ENCODE measurements around the gene LSG1.

Gene LSG1

DNA sequence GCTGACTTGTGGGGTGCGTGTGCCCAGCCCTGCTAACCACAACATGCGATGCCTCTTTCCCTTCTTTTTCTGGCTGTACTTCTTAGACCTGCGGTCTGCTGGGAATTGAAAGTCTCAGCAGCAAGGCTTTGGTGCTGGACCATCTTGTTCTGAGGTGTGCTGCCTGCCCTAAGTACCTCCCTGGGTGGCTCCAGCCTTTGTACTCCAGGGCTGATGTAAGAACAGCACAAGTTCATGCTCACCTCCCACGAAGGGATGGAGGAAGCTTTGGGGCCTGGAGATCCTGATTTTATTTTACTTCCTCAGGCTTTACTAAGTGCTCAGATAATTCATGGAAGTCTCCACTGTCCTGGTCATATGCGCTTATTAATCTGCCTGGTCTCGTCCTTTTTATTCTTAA lies 42.6 kb upstream of the LSG1 start:
- H4K91ac ChIP-seq (ENCODE audit: low read depth, low read length, poor library complexity), result no peak overlapping the region
- no CpG with 5 or more reads among the region's 6 CpGs for WGBS, 2 donors (ENCODE audit: extremely low coverage in 2 of 2, insufficient read length in 2 of 2, insufficient replicate concordance in 1 of 2)

DNA sequence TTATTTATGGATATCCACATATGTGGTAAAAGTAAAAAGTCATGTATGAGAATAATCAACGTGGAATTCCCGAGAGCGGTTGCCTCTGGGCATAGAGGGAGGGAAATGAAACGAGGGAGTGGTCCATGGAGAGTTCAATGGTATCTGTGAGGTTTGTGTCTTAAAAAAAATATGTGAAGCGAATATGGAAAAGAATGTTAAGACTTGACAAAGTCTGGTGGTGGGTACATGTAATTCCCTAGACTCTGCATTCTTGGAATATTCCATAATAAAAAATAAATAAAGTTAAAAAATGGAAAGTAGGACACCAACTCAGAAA lies 42.1 kb upstream of the LSG1 start:
- Histone ChIP-seq H3K27ac (replicated peaks; ENCODE audit: low read length) (no peak overlapping the region), H2BK5ac (ENCODE audit: low read length) (no peak overlapping the region), H3K23ac (ENCODE audit: low read depth, low read length, poor library complexity) (no peak overlapping the region), H3K36me3 (replicated peaks in 1 of 2; ENCODE audit: control insufficient read depth in 2 of 2, insufficient read depth in 2 of 2, low read length in 2 of 2) (no peaks in the 10 kb centered on the region), H2AK5ac (ENCODE audit: low read depth, low read length) (no peak overlapping the region), H2BK120ac (ENCODE audit: low read depth, low read length) (no peak overlapping the region), H2BK15ac (ENCODE audit: low read length) (no peak overlapping the region), H3K27me3 (ENCODE audit: control insufficient read depth in 3 of 3, insufficient read depth in 3 of 3, low read depth in 1 of 3, low read length in 3 of 3) (peaks cover 0 to 33% (median 0%) of the 10 kb centered on the region in 3 experiments), H3K9ac (ENCODE audit: low read depth, low read length, poor library complexity) (no peak overlapping the region), H3K14ac (ENCODE audit: low read length) (no peak overlapping the region), H2BK12ac (ENCODE audit: low read length) (no peak overlapping the region), H3K4ac (ENCODE audit: low read length) (no peak overlapping the region), H3K18ac (ENCODE audit: low read length) (no peak overlapping the region), H4K8ac (ENCODE audit: low read depth, low read length) (no peak overlapping the region), H2AFZ (ENCODE audit: low read length) (no peak overlapping the region), H3K9me3 (replicated peaks in 1 of 2; ENCODE audit: control insufficient read depth in 2 of 2, insufficient read depth in 1 of 2, low read depth in 1 of 2, low read length in 2 of 2) (no peaks in the 10 kb centered on the region), H3K79me1 (ENCODE audit: low read depth, low read length) (no peaks in the 10 kb centered on the region), H3K4me1 (ENCODE audit: control insufficient read depth in 2 of 2, insufficient read depth in 1 of 2, low read depth in 1 of 2, low read length in 2 of 2) (no peaks in the 10 kb centered on the region), H3K4me2 (ENCODE audit: insufficient read depth, low read length, poor library complexity, severe bottlenecking) (no peak overlapping the region), H3K4me3 (ENCODE audit: low read length in 2 of 2) (no peak overlapping the region), H4K91ac (ENCODE audit: low read depth, low read length, poor library complexity) (no peak overlapping the region)
- 100% methylated on average over 1 of the region's 5 CpGs; no CpG with 5 or more reads in 1 of the 2 donors for WGBS, 2 donors (ENCODE audit: extremely low coverage in 2 of 2, insufficient read length in 2 of 2, insufficient replicate concordance in 1 of 2)
- no peak for DNase-seq (ENCODE audit: low spot score)

More for the DNA sequence above, 42.6 kb upstream of the LSG1 start:
- Histone ChIP-seq H3K36me3 (replicated peaks in 1 of 2; ENCODE audit: control insufficient read depth in 2 of 2, insufficient read depth in 2 of 2, low read length in 2 of 2) (no peaks in the 10 kb centered on the region), H3K79me1 (ENCODE audit: low read depth, low read length) (no peaks in the 10 kb centered on the region), H3K14ac (ENCODE audit: low read length) (no peak overlapping the region), H2BK12ac (ENCODE audit: low read length) (no peak overlapping the region), H3K9ac (ENCODE audit: low read depth, low read length, poor library complexity) (no peak overlapping the region), H3K18ac (ENCODE audit: low read length) (no peak overlapping the region), H3K9me3 (replicated peaks in 1 of 2; ENCODE audit: control insufficient read depth in 2 of 2, insufficient read depth in 1 of 2, low read depth in 1 of 2, low read length in 2 of 2) (no peaks in the 10 kb centered on the region), H3K4me2 (ENCODE audit: insufficient read depth, low read length, poor library complexity, severe bottlenecking) (no peak overlapping the region), H2AK5ac (ENCODE audit: low read depth, low read length) (no peak overlapping the region), H3K23ac (ENCODE audit: low read depth, low read length, poor library complexity) (no peak overlapping the region), H2BK5ac (ENCODE audit: low read length) (no peak overlapping the region), H3K27me3 (ENCODE audit: control insufficient read depth in 3 of 3, insufficient read depth in 3 of 3, low read depth in 1 of 3, low read length in 3 of 3) (peaks cover 0 to 37% (median 0%) of the 10 kb centered on the region in 3 experiments), H3K4me3 (ENCODE audit: low read length in 2 of 2) (no peak overlapping the region), H2BK15ac (ENCODE audit: low read length) (no peak overlapping the region), H3K27ac (replicated peaks; ENCODE audit: low read length) (no peak overlapping the region), H2BK120ac (ENCODE audit: low read depth, low read length) (no peak overlapping the region), H4K8ac (ENCODE audit: low read depth, low read length) (no peak overlapping the region), H3K4ac (ENCODE audit: low read length) (no peak overlapping the region), H3K4me1 (ENCODE audit: control insufficient read depth in 2 of 2, insufficient read depth in 1 of 2, low read depth in 1 of 2, low read length in 2 of 2) (no peaks in the 10 kb centered on the region), H2AFZ (ENCODE audit: low read length) (no peak overlapping the region)
- DNase-seq (ENCODE audit: low spot score), result no peak

DNA sequence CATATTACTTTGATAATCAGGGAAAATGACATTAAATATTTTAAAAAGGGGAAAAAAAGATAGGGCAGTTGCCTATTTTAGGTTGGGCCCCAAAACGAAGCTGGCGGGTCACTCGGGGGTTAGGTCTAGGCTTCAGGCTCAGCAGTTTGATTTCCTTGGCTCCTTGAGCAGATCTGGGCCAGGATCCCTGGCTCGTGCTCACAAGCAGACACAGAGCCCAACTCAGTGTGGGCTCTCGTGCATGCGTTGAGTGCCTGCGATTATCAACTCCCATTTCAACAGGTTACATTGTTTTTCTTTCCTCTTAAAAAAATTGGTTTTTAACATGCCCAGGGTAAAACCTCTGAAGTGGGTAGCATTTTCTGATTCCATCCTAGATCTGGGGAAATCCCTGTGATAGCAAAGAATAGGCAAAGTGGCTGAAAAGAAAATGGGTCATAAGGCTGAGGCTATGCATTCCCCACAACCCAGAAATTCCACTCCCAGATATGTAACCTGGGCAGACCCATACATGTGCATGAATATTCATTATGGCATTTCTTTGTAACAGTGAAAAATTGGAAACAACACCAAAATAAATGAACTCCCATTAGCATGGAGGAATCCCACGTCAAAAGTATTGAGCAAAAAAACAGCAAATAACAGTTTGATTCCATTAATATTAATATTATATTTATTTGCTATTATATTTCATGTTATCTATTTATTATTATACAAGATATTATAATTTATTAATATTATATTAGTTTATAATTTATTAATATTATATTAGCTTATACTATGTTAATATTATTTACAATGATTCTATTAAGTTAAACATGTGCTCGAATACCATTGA lies 41.5 kb upstream of the LSG1 start:
- DNase-seq (ENCODE audit: low spot score), result no peak
- no peaks in the 10 kb centered on the region for H3K4me1 ChIP-seq (ENCODE audit: control insufficient read depth in 2 of 2, insufficient read depth in 1 of 2, low read depth in 1 of 2, low read length in 2 of 2)
- H3K27me3 ChIP-seq (ENCODE audit: control insufficient read depth in 3 of 3, insufficient read depth in 3 of 3, low read depth in 1 of 3, low read length in 3 of 3), result peaks cover 0 to 30% (median 0%) of the 10 kb centered on the region in 3 experiments
- no peaks in the 10 kb centered on the region for H3K79me1 ChIP-seq (ENCODE audit: low read depth, low read length)
- no peaks in the 10 kb centered on the region for H3K9me3 ChIP-seq (replicated peaks in 1 of 2; ENCODE audit: control insufficient read depth in 2 of 2, insufficient read depth in 1 of 2, low read depth in 1 of 2, low read length in 2 of 2)
- no peak overlapping the region for H4K91ac ChIP-seq (ENCODE audit: low read depth, low read length, poor library complexity)
- H3K27ac ChIP-seq (replicated peaks; ENCODE audit: low read length), result no peak overlapping the region
- H3K18ac ChIP-seq (ENCODE audit: low read length), result no peak overlapping the region
- no peak overlapping the region for H4K8ac ChIP-seq (ENCODE audit: low read depth, low read length)
- no peak overlapping the region for H2AFZ ChIP-seq (ENCODE audit: low read length)
- no peak overlapping the region for H3K23ac ChIP-seq (ENCODE audit: low read depth, low read length, poor library complexity)
- no peak overlapping the region for H3K14ac ChIP-seq (ENCODE audit: low read length)
- H2AK5ac ChIP-seq (ENCODE audit: low read depth, low read length), result no peak overlapping the region
- no CpG with 5 or more reads among the region's 9 CpGs for WGBS, 2 donors (ENCODE audit: extremely low coverage in 2 of 2, insufficient read length in 2 of 2, insufficient replicate concordance in 1 of 2)
- H3K4me2 ChIP-seq (ENCODE audit: insufficient read depth, low read length, poor library complexity, severe bottlenecking), result no peak overlapping the region
- no peak overlapping the region for H3K9ac ChIP-seq (ENCODE audit: low read depth, low read length, poor library complexity)
- no peak overlapping the region for H2BK12ac ChIP-seq (ENCODE audit: low read length)
- H3K4ac ChIP-seq (ENCODE audit: low read length), result no peak overlapping the region
- no peaks in the 10 kb centered on the region for H3K36me3 ChIP-seq (replicated peaks in 1 of 2; ENCODE audit: control insufficient read depth in 2 of 2, insufficient read depth in 2 of 2, low read length in 2 of 2)
- no peak overlapping the region for H2BK120ac ChIP-seq (ENCODE audit: low read depth, low read length)
- H2BK15ac ChIP-seq (ENCODE audit: low read length), result no peak overlapping the region
- H2BK5ac ChIP-seq (ENCODE audit: low read length), result no peak overlapping the region
- no peak overlapping the region for H3K4me3 ChIP-seq (ENCODE audit: low read length in 2 of 2)

DNA sequence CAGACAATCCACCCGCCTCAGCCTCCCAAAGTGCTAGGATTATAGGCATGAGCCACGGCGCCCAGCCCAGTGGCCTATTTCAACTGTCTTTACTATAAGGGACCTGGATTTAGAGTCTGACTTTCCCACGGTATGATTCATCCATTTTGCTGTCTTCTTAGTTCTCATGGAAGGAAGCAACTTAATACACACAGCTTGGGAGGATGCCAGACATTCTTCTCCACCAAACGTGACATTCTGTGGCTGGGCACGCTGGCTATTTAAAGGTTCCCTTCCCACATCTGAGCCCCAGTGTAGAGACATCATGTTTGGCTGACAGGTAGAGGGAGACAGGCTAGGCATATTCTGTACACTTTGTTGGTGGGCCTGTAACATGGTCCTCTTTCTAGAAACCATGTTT lies 39.9 kb upstream of the LSG1 start:
- peaks cover 0 to 23% (median 0%) of the 10 kb centered on the region in 3 experiments for H3K27me3 ChIP-seq (ENCODE audit: control insufficient read depth in 3 of 3, insufficient read depth in 3 of 3, low read depth in 1 of 3, low read length in 3 of 3)
- no peak overlapping the region for H2AK5ac ChIP-seq (ENCODE audit: low read depth, low read length)
- no peak overlapping the region for H3K4ac ChIP-seq (ENCODE audit: low read length)
- no peaks in the 10 kb centered on the region for H3K4me1 ChIP-seq (ENCODE audit: control insufficient read depth in 2 of 2, insufficient read depth in 1 of 2, low read depth in 1 of 2, low read length in 2 of 2)
- no peaks in the 10 kb centered on the region for H3K79me1 ChIP-seq (ENCODE audit: low read depth, low read length)
- H3K4me2 ChIP-seq (ENCODE audit: insufficient read depth, low read length, poor library complexity, severe bottlenecking), result no peak overlapping the region
- H2AFZ ChIP-seq (ENCODE audit: low read length), result no peak overlapping the region
- H3K36me3 ChIP-seq (replicated peaks in 1 of 2; ENCODE audit: control insufficient read depth in 2 of 2, insufficient read depth in 2 of 2, low read length in 2 of 2), result no peaks in the 10 kb centered on the region
- no peak for DNase-seq (ENCODE audit: low spot score)
- peaks cover 0 to 3% of the 10 kb centered on the region in 2 donors for H3K9me3 ChIP-seq (replicated peaks in 1 of 2; ENCODE audit: control insufficient read depth in 2 of 2, insufficient read depth in 1 of 2, low read depth in 1 of 2, low read length in 2 of 2)
- no CpG with 5 or more reads among the region's 6 CpGs for WGBS, 2 donors (ENCODE audit: extremely low coverage in 2 of 2, insufficient read length in 2 of 2, insufficient replicate concordance in 1 of 2)
- no peak overlapping the region for H4K91ac ChIP-seq (ENCODE audit: low read depth, low read length, poor library complexity)
- H4K8ac ChIP-seq (ENCODE audit: low read depth, low read length), result no peak overlapping the region
- H3K9ac ChIP-seq (ENCODE audit: low read depth, low read length, poor library complexity), result no peak overlapping the region
- no peak overlapping the region for H2BK5ac ChIP-seq (ENCODE audit: low read length)
- H3K18ac ChIP-seq (ENCODE audit: low read length), result no peak overlapping the region
- H2BK120ac ChIP-seq (ENCODE audit: low read depth, low read length), result no peak overlapping the region
- H3K14ac ChIP-seq (ENCODE audit: low read length), result no peak overlapping the region
- H2BK15ac ChIP-seq (ENCODE audit: low read length), result no peak overlapping the region
- no peak overlapping the region for H3K4me3 ChIP-seq (ENCODE audit: low read length in 2 of 2)
- no peak overlapping the region for H2BK12ac ChIP-seq (ENCODE audit: low read length)
- no peak overlapping the region for H3K23ac ChIP-seq (ENCODE audit: low read depth, low read length, poor library complexity)
- H3K27ac ChIP-seq (replicated peaks; ENCODE audit: low read length), result no peak overlapping the region

Measured in neuronal stem cell (in vitro differentiated cells).